B cell (primary cell): ENCODE results near the gene PILRB. TPM values are rescaled to one million over a fixed set of nuclear protein-coding genes. Genes with fewer than 3 reads are reported as not detected.

Experiments used
- ATAC-seq: fragments of 200-7000 bp; cut with Tn5 transposase; one replicate; pipeline ENCODE4 v1.10.0; 2021; ENCODE audit warnings: low read depth, mild to moderate bottlenecking, moderate number of reproducible peaks, moderate library complexity
- CTCF ChIA-PET: fragments of 350-600 bp; sonication (Branson Sonifier 250); formaldehyde crosslinking; loops from one replicate; lab custom pipeline; 2021; ENCODE audit warnings: antibody characterized with exemption, inconsistent platforms; lab: Charles Lee
- POLR2A ChIA-PET: fragments of 350-600 bp; sonication (Branson Sonifier 250); formaldehyde crosslinking; loops from one replicate; lab custom pipeline; 2021; ENCODE audit warnings: antibody characterized with exemption; lab: Charles Lee
- DNase-seq: peaks from one replicate; pipeline ENCODE4 v3.0.0; 2013
- H2AFZ ChIP-seq: 2 replicates; pipeline ENCODE4 v1.6.1; 2012; ENCODE audit warnings: mild to moderate bottlenecking, low read depth, low read length; ENCODE audit not compliant: insufficient read depth, poor library complexity, severe bottlenecking
- H3K27ac ChIP-seq, 2 donors: 1 replicate in 1 of 2; 2 replicates in 1 of 2; pipeline ENCODE4 v1.5.1; 2012 to 2013; ENCODE audit warnings: low read length in 2 of 2, mild to moderate bottlenecking in 2 of 2, moderate library complexity in 1 of 2
- H3K27me3 ChIP-seq, 4 experiments: fragments of 200-600 bp in 1 of 4; sonication (generic) in 1 of 4; replicated peaks in 1 of 4; 1 replicate in 2 of 4; 2 replicates in 2 of 4; pipeline versions ENCODE4 v1.6.1 to v1.7.0; 2013 to 2016; ENCODE audit warnings: low read length in 3 of 4, mild to moderate bottlenecking in 2 of 4, mixed read lengths in 1 of 4, moderate library complexity in 1 of 4; ENCODE audit not compliant: insufficient read depth in 4 of 4, control insufficient read depth in 3 of 4; ENCODE audit errors: control extremely low read depth in 1 of 4
- H3K36me3 ChIP-seq, 2 experiments: replicated peaks in 1 of 2; 1 replicate in 1 of 2; 2 replicates in 1 of 2; pipeline versions ENCODE4 v1.6.1 to v1.7.1; 2013; ENCODE audit warnings: low read length in 1 of 2; ENCODE audit not compliant: insufficient read depth in 2 of 2, control insufficient read depth in 1 of 2; ENCODE audit errors: control extremely low read depth in 1 of 2, extremely low read depth in 1 of 2
- H3K4me1 ChIP-seq, 2 donors: fragments of 200-600 bp in 1 of 2; sonication (generic) in 1 of 2; 1 replicate in 1 of 2; 2 replicates in 1 of 2; pipeline versions ENCODE4 v1.5.1 to v1.6.1; 2013 to 2017; ENCODE audit warnings: low read length in 2 of 2; ENCODE audit not compliant: control insufficient read depth in 2 of 2, insufficient read depth in 2 of 2
- H3K4me2 ChIP-seq: replicated peaks from 2 replicates; pipeline ENCODE3; 2012; ENCODE audit warnings: mild to moderate bottlenecking, low read depth, low read length; ENCODE audit not compliant: poor library complexity, severe bottlenecking
- H3K4me3 ChIP-seq, 5 experiments: fragments of 200-600 bp in 1 of 5; sonication (generic) in 1 of 5; 1 replicate in 3 of 5; 2 replicates in 2 of 5; pipeline versions ENCODE4 v1.5.1 to v1.7.0; 2011 to 2016; ENCODE audit warnings: low read length in 4 of 5, mild to moderate bottlenecking in 4 of 5, low read depth in 2 of 5, control low read depth in 1 of 5, moderate library complexity in 1 of 5; ENCODE audit not compliant: insufficient read depth in 1 of 5; ENCODE audit errors: control extremely low read depth in 1 of 5, extremely low read depth in 1 of 5
- H3K79me2 ChIP-seq: fragments of 200-600 bp; sonication (generic); one replicate; pipeline ENCODE4 v1.6.0; 2016; ENCODE audit warnings: low read length; ENCODE audit not compliant: control insufficient read depth, insufficient read depth
- H3K9ac ChIP-seq: fragments of 200-600 bp; sonication (generic); 2 replicates; pipeline ENCODE4 v1.6.1; 2017; ENCODE audit warnings: mild to moderate bottlenecking, low read length, moderate library complexity
- H3K9me3 ChIP-seq, 3 donors: one replicate each; pipeline versions ENCODE4 v1.6.1 to v1.7.1; 2013; ENCODE audit warnings: low read length in 2 of 3; ENCODE audit not compliant: control insufficient read depth in 2 of 3, insufficient read depth in 1 of 3; ENCODE audit errors: control extremely low read depth in 1 of 3
- H4K20me1 ChIP-seq: 2 replicates; pipeline ENCODE4 v1.6.0; 2012; ENCODE audit warnings: mild to moderate bottlenecking, low read length; ENCODE audit not compliant: insufficient read depth, control insufficient read depth, poor library complexity, severe bottlenecking
- H3K27ac Mint-ChIP-seq: one replicate; pipeline ENCODE4 v1.8.0; 2021; ENCODE audit warnings: mixed read lengths
- H3K27me3 Mint-ChIP-seq: one replicate; pipeline ENCODE4 v1.8.0; 2021; ENCODE audit warnings: mixed read lengths
- H3K4me1 Mint-ChIP-seq: one replicate; pipeline ENCODE4 v1.8.0; 2021; ENCODE audit warnings: mixed read lengths
- H3K4me3 Mint-ChIP-seq: one replicate; pipeline ENCODE4 v1.8.0; 2021; ENCODE audit warnings: mixed read lengths
- H3K9me3 Mint-ChIP-seq: one replicate; pipeline ENCODE4 v1.8.0; 2022; ENCODE audit warnings: mixed read lengths; ENCODE audit not compliant: insufficient read depth
- CTCF ChIP-seq: fragments of 200-600 bp; IDR thresholded peaks from one replicate; pipeline ENCODE4 v1.8.0; 2022; ENCODE audit warnings: antibody characterized with exemption, mild to moderate bottlenecking
- EZH2 ChIP-seq: IDR thresholded peaks from 2 replicates; pipeline ENCODE4 v1.6.1; 2012; ENCODE audit warnings: borderline replicate concordance, low read depth, mild to moderate bottlenecking, moderate library complexity, low read length; ENCODE audit not compliant: insufficient read depth, poor library complexity, severe bottlenecking
- WGBS: methylation state at CpG from one replicate; pipeline ENCODE4 v1.1.5; 2013; ENCODE audit warnings: missing lambda C conversion rate; ENCODE audit not compliant: insufficient coverage; 5-methylcytosine and 5-hydroxymethylcytosine counted together
- intact Hi-C: fragments of 100-400 bp; cut with micrococcal nuclease; formaldehyde crosslinking; loops from one replicate; pipeline ENCODE4 v1.10.0; 2022
- polyA plus RNA-seq: library from polyadenylated mRNA; depleted of rRNA; stranded (reverse); fragments of >200 nt; gene quantifications from 2 replicates; pipeline ENCODE4 v1.2.3, GENCODE V29; 2012
- total RNA-seq, 2 donors: library from RNA; stranded (reverse); fragments of 120-200 nt in 1 of 2; gene quantifications; 1 replicate in 1 of 2; 2 replicates in 1 of 2; pipeline versions ENCODE4 v1.2.3 to v1.2.4, GENCODE V29; 2013 to 2022

Gene PILRB
- total and polyA plus RNA-seq, 2 donors (not counting 1 experiment from before 2014, with no cell fraction given): 162 to 391 TPM

GRCh38 chr7:100389437-100390088 is 31.6 kb downstream of the PILRB start:
- no peak overlapping the region for H3K27ac Mint-ChIP-seq
- ChIA-PET POLR2A (no interaction called here), CTCF (interaction anchor here (2.2 kb wide), 1 partner anchor 18 kb away, joined by 12 read pairs; no protein-coding TSS in a partner anchor)
- 81% methylated on average over 7 of the region's 9 CpGs for WGBS
- no peaks in the 10 kb centered on the region for H3K27me3 ChIP-seq
- no peaks in the 10 kb centered on the region for H4K20me1 ChIP-seq
- TF ChIP-seq EZH2 (no peak), CTCF (no peak)
- H3K9ac ChIP-seq: no peak overlapping the region
- no peak for ATAC-seq
- no peak overlapping the region for H3K27ac ChIP-seq
- H3K9me3 ChIP-seq: peaks cover 0 to 4% (median 0%) of the 10 kb centered on the region in 3 donors
- H3K79me2 ChIP-seq: no peaks in the 10 kb centered on the region
- no peak overlapping the region for H3K4me3 ChIP-seq
- H3K9me3 Mint-ChIP-seq: no peaks in the 10 kb centered on the region
- intact Hi-C loops: no loop called here
- no peak overlapping the region for H3K4me3 Mint-ChIP-seq
- DNase-seq: no peak
- no peak overlapping the region for H2AFZ ChIP-seq
- no peaks in the 10 kb centered on the region for H3K27me3 Mint-ChIP-seq
- peaks cover 15 to 16% of the 10 kb centered on the region in 2 donors for H3K4me1 ChIP-seq
- H3K36me3 ChIP-seq: no peaks in the 10 kb centered on the region
- H3K4me2 ChIP-seq: no peak overlapping the region
- peaks cover 26% of the 10 kb centered on the region for H3K4me1 Mint-ChIP-seq

GRCh38 chr7:100390286-100391009 is 32.5 kb downstream of the PILRB start:
- no peaks in the 10 kb centered on the region for H3K27me3 Mint-ChIP-seq
- Histone ChIP-seq H4K20me1 (no peaks in the 10 kb centered on the region), H3K79me2 (no peaks in the 10 kb centered on the region), H2AFZ (no peak overlapping the region), H3K9ac (no peak overlapping the region), H3K9me3 (peaks cover 0 to 4% (median 0%) of the 10 kb centered on the region in 3 donors), H3K27me3 (no peaks in the 10 kb centered on the region), H3K4me3 (no peak overlapping the region), H3K4me1 (peaks cover 14 to 15% of the 10 kb centered on the region in 2 donors), H3K27ac (no peak overlapping the region), H3K4me2 (no peak overlapping the region), H3K36me3 (no peaks in the 10 kb centered on the region)
- intact Hi-C loops: no loop called here
- H3K27ac Mint-ChIP-seq: peak overlapping the region; percentile 22
- H3K4me1 Mint-ChIP-seq: peaks cover 21% of the 10 kb centered on the region
- H3K9me3 Mint-ChIP-seq: no peaks in the 10 kb centered on the region
- no peak for TF ChIP-seq EZH2
- TF ChIP-seq CTCF: no peak
- no peak for ATAC-seq
- H3K4me3 Mint-ChIP-seq: no peak overlapping the region
- ChIA-PET CTCF (interaction anchor here (1.1 kb wide), 1 partner anchor 17 kb away, joined by 4 read pairs; no protein-coding TSS in a partner anchor), POLR2A (no interaction called here)
- 88% methylated on average over 2 of the region's 3 CpGs for WGBS
- no peak for DNase-seq
